DND-41 (cell line): ENCODE measurements around the gene FCSK.

Experiments
- EZH2 ChIP-seq: IDR thresholded peaks from 3 replicates; pipeline ENCODE4 v1.6.1; 2012; ENCODE audit warnings: borderline replicate concordance, low read depth, mild to moderate bottlenecking, moderate library complexity, low read length, inconsistent platforms; ENCODE audit not compliant: severe bottlenecking
- TF ChIP-seq, protein P1 (sequence below): IDR thresholded peaks from 2 replicates; pipeline ENCODE4 v1.5.1; 2012; ENCODE audit warnings: borderline replicate concordance, low read length, moderate library complexity, mild to moderate bottlenecking; ENCODE audit not compliant: poor library complexity, severe bottlenecking; ENCODE audit errors: extremely low read depth

GRCh38 chr16:70418274-70418992 lies 36.0 kb upstream of the FCSK start:
- TF ChIP-seq, protein P1, sequence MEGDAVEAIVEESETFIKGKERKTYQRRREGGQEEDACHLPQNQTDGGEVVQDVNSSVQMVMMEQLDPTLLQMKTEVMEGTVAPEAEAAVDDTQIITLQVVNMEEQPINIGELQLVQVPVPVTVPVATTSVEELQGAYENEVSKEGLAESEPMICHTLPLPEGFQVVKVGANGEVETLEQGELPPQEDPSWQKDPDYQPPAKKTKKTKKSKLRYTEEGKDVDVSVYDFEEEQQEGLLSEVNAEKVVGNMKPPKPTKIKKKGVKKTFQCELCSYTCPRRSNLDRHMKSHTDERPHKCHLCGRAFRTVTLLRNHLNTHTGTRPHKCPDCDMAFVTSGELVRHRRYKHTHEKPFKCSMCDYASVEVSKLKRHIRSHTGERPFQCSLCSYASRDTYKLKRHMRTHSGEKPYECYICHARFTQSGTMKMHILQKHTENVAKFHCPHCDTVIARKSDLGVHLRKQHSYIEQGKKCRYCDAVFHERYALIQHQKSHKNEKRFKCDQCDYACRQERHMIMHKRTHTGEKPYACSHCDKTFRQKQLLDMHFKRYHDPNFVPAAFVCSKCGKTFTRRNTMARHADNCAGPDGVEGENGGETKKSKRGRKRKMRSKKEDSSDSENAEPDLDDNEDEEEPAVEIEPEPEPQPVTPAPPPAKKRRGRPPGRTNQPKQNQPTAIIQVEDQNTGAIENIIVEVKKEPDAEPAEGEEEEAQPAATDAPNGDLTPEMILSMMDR: no peak
- no peak for TF ChIP-seq EZH2
